Stimulated activated CD8-positive, alpha-beta memory T cell treated with anti-CD3 and anti-CD28 coated beads, Interleukin-15, amount 100 ng/mL, for 4 hours (primary cell): ENCODE results near the gene CHTOP.
"Not testable (repeated sequence)": the region's sequence is repeated elsewhere in the genome, so short reads cannot be mapped to it uniquely, and the experiment has no call there.

Source experiments
- DNase-seq, 2 donors: peaks; one replicate each; pipeline ENCODE4 v3.0.0-alpha.2; 2020; ENCODE audit warnings: low read depth in 2 of 2

The CHTOP gene

DNA sequence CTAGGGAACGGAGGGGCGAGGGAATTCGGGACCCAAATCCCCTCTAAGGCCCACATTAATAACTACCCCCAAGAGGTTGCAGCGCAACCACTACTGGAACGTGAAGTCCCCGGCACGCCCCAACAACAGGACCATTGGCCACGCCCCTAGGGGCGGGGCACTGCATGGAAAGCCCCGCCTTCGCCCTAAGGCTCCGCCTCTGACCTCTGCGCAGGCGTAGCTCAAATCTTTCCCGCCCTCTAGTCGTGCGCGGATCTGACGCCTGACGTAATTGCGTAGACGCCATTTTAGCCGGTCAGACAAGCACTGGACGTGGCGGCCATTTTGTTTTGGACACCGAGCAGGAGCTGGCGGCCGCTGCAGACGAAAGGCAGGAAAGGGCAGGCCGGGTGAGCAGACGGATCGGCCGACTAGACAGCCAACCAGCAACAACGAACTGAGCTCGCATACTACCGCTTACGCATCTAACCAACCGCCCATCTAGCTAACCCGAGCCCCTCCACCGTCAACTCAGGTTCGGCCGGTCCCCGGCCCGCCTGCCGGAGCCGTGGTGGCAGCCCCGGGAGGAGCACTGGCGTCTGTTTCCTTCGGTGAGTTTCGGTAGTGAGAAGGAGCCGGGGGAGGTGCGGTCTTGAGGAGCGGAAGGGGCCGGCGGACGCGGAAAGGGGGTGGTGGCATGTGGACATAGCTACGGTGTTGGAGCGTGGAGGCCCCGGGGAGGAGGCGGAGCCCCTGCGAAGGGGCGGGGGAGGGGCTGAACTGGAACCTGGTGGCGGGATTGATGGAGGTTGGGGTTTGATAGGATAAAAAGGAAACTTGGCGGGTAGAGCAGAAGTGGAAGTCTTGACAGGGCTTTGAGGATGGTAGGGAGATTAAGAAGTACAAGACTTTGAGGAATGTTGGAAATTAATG, at the start of gene CHTOP:
Gene CHTOP (plus strand): TSS at position 313 of the 912 bp plus-strand sequence. CDS start 2,523 bp downstream, outside the sequence.
- DNase-seq: peak; percentile 91 to 94

DNA sequence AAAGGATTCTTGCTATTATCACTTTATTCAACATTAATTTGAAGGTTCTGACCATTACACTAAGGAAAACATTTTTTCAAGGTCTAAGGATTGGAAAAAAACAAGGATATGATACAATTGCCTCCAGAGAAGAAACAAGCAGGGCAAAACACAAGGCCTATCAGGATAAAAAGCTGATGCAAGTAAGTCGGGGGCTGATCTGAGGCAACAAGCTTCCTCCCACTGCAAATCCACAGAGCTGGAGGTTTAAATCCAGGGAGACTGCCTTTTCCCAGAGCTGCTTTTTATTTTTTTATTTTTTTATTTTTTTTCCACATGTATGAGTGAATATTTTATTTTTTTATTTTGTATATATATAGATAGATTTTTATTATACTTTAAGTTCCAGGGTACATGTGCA, 48.9 kb upstream of the CHTOP start:
- DNase-seq: no peak

- no peak for DNase-seq
Measured at GRCh38 chr1:153586347-153586746, 47.5 kb upstream of the CHTOP start.

GRCh38 chr1:153587314-153587713, 46.6 kb upstream of the CHTOP start:
- no peak for DNase-seq

DNA sequence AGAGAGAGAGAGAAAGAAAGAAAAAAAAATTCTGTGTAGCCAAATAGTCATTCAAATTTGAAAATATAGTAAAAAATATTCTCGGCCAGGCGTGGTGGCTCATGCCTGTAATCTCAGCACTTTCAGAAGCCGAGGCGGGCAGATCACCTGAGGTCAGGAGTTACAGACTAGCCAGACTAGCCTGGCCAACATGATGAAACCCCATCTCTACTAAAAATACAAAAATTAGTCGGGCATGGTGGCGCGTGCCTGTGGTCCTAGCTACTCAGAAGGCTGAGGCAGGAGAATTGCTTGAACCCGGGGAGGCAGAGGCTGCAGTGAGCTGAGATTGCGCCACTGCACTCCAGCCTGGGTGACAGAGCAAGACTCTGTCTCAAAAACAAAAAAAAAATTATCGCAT, 45.8 kb upstream of the CHTOP start:
- DNase-seq: not testable (repeated sequence)

DNA sequence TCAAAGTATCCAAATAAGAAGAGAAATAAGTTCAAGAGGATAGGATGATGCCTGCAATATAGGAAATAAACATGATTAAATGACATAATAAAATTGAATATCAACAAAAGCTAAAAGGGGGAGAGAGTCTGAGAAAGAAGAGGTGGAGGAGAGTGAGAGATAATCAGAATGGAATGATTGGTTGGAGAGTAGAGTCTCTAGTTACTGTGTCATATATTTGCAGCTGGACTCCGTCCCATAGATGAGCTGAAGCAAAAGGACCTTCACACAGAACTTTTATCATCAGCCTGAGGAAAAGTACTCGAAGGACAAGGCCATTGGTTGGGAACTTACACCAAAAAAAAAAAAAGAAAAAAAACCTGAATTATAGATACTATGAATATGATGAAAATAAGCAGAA, 45.4 kb upstream of the CHTOP start:
- DNase-seq: no peak

- no peak for DNase-seq
Measured at GRCh38 chr1:153592748-153593147, 41.1 kb upstream of the CHTOP start.

- DNase-seq: no peak
Measured at GRCh38 chr1:153597206-153597605, 36.7 kb upstream of the CHTOP start.

DNA sequence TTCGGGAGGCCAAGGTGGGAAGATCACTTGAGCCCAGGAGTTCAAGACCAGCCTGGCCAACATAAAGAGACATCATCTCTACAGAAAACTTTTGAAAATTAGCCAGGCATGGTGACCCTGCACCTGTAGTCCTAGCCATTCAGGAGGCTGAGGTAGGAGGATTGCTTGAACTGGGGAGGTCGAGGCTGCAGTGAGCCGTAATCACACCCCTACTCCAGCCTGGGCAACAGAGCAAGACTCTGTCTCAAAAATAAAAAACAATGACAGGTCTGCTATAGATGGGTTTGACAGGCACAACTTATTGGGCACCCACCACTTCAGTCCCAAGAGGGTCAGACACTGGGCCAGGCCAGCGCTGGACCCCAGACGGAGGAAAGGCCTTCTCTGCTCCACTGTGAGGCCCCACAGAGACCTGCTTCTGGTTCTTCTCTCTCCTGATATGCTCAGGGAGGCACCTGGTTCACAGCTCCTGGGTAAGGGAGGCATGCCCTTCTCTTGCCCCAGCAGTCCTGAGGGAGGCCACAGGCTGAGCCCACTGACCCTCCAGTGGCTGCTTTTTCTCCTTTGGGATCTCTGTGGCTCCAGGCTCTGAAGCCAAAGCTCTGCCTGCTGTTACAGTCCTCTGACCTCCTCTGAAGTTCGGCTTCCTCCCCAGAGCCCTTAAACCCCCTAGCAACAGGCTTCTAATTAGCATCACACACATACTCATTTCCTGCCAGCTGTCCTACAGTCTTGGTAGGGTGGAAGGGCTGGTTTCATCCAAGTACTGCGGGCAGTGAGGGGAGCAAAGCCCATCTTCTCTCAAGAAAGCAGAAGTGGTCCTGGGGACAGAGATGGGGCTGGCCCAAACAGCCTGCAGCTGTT, 35.3 kb upstream of the CHTOP start:
- no peak for DNase-seq

GRCh38 chr1:153599847-153600246, 34.0 kb upstream of the CHTOP start:
- no peak for DNase-seq

GRCh38 chr1:153602749-153603148, 31.1 kb upstream of the CHTOP start:
- no peak for DNase-seq

DNA sequence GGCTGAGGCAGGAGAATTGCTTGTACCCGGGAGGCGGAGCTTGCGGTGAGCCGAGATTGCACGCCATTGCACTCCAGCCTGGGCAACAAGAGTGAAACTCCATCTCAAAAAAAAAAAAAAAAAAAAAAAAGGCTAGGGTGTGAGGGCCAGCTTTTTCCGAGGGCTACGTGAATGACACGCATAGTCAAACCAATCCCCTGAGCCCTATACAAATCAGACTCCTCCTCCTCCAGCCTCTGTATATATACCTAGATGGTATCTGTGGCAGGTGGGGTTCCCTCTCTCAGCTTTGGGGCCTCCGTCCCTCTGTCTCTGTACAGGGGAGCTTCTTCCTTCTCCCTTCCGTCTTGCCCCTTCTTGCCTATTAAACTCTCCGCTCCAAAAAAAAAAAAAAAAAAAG, 27.7 kb upstream of the CHTOP start:
- DNase-seq: no peak

DNA sequence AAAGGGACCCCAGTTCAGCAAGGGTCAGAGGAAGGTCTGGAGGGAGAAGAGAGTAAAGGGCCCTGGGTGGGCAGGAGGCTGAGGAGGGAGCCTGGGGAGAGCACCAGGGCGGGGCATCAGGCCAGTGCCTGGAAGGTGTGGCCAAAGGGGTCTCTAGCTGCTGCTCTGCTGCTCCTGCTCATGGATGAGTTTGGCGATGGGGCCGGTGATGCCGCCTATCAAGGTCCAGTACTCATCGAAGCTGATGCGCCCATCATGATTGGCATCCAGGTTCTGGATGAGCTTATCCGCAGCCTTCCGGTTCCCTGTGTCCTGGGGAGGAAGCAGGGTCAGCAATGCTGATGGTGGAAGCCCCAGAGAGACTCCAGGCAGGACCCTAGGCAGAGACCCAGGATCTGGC, 26.5 kb upstream of the CHTOP start:
- DNase-seq: no peak

GRCh38 chr1:153608089-153608682, 25.7 kb upstream of the CHTOP start:
- no peak for DNase-seq

- no peak for DNase-seq
Measured at GRCh38 chr1:153608742-153609584, 24.9 kb upstream of the CHTOP start.

DNA sequence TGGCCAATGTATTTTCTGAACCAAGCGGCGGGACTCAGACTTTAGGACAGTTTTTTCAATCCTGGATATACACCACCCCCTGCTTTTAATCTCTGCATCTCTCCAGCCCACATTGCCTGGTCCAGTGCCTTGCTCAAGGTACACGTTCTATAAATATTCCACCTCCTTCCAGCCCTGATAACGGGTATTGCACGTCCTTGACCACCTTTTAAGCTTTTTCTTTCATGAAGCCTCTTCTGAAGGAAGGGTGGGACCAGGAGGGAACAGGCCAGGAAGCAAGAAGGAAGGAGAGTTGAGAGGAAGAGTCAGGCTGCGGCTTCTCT, 24.3 kb upstream of the CHTOP start:
- no peak for DNase-seq

- no peak for DNase-seq
Measured at GRCh38 chr1:153610334-153610733, 23.5 kb upstream of the CHTOP start.

DNA sequence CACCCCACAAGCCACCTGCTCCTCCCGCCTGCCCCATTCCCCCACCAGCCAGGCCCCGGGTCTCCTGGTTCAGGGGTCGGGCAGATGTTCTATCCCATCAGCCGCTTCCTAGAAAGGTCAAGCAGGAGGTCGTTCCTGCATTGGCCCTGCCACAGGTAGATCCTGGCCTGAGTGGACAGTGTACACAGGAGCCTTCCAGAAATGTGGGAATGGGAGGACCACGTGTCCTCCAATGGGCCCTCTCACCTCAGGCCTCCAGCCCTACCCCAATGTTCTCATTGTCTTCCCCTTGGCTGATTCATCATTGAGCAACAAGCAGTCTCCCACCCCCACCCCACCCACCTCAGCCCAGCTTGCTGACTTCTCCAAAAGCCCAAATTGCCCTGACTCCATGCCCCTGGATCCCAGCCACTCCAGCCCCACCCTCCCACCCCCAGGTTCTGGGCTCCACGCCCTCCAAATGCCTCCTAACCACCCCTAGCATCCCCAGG, 23.0 kb upstream of the CHTOP start:
- DNase-seq: no peak

- DNase-seq: no peak
Measured at GRCh38 chr1:153611356-153611755, 22.5 kb upstream of the CHTOP start.

GRCh38 chr1:153612111-153612754, 21.6 kb upstream of the CHTOP start:
- no peak for DNase-seq
